GM21447 (cell line): ENCODE results near the gene LRP1B.

ENCODE experiments used
- ATAC-seq: cut with Tn5 transposase; IDR thresholded peaks from one replicate; pipeline ENCODE4 v1.9.1; 2021; ENCODE audit not compliant: unreplicated experiment

Gene LRP1B

GRCh38 chr2:141526760-141527159 lies 604.1 kb downstream of the LRP1B start:
- no peak for ATAC-seq

GRCh38 chr2:141524777-141525176 lies 606.0 kb downstream of the LRP1B start:
- ATAC-seq, result no peak

GRCh38 chr2:141523199-141523598 lies 607.6 kb downstream of the LRP1B start:
- no peak for ATAC-seq

- ATAC-seq, result no peak
These were observed 608.1 kb downstream of the LRP1B start for GRCh38 chr2:141522702-141523101.

GRCh38 chr2:141522048-141522447 lies 608.8 kb downstream of the LRP1B start:
- no peak for ATAC-seq

GRCh38 chr2:141519906-141520305 lies 610.9 kb downstream of the LRP1B start:
- ATAC-seq, result no peak

- no peak for ATAC-seq
These were observed 612.9 kb downstream of the LRP1B start for GRCh38 chr2:141517852-141518421.

GRCh38 chr2:141517180-141517851 lies 613.5 kb downstream of the LRP1B start:
- no peak for ATAC-seq

GRCh38 chr2:141515931-141516330 lies 614.9 kb downstream of the LRP1B start:
- ATAC-seq, result no peak

- peak; percentile 99 for ATAC-seq
These were observed 617.0 kb downstream of the LRP1B start for GRCh38 chr2:141513853-141514252.

GRCh38 chr2:141508806-141509595 lies 621.8 kb downstream of the LRP1B start:
- ATAC-seq, result no peak

- ATAC-seq, result no peak
These were observed 622.6 kb downstream of the LRP1B start for GRCh38 chr2:141508086-141508752.

GRCh38 chr2:141506135-141506534 lies 624.7 kb downstream of the LRP1B start:
- ATAC-seq, result no peak

GRCh38 chr2:141501752-141502151 lies 629.1 kb downstream of the LRP1B start:
- ATAC-seq, result no peak

GRCh38 chr2:141499123-141499522 lies 631.7 kb downstream of the LRP1B start:
- no peak for ATAC-seq

- ATAC-seq, result no peak
These were observed 632.3 kb downstream of the LRP1B start for GRCh38 chr2:141498561-141498960.

- no peak for ATAC-seq
These were observed 633.5 kb downstream of the LRP1B start for GRCh38 chr2:141497272-141497671.

GRCh38 chr2:141496810-141497209 lies 634.0 kb downstream of the LRP1B start:
- ATAC-seq, result no peak

- no peak for ATAC-seq
These were observed 636.9 kb downstream of the LRP1B start for GRCh38 chr2:141493936-141494335.

GRCh38 chr2:141492816-141493215 lies 638.0 kb downstream of the LRP1B start:
- no peak for ATAC-seq

GRCh38 chr2:141490886-141491285 lies 639.9 kb downstream of the LRP1B start:
- no peak for ATAC-seq

GRCh38 chr2:141482697-141483096 lies 648.1 kb downstream of the LRP1B start:
- ATAC-seq, result no peak
